AG04450 (cell line): Measurements from ENCODE around the gene KCNMB2. TPM values are rescaled to one million over a fixed set of nuclear protein-coding genes. Genes with fewer than 3 reads are reported as not detected.

Experiments used
- CTCF ChIA-PET: fragments of 300-600, 350-600 bp; formaldehyde crosslinking; extraction: SDS; loops from one replicate; lab custom pipeline; 2022; ENCODE audit warnings: antibody characterized with exemption, inconsistent platforms; lab: Charles Lee
- POLR2A ChIA-PET: fragments of 350-600 bp; formaldehyde crosslinking; extraction: SDS; loops from one replicate; lab custom pipeline; 2021; ENCODE audit warnings: antibody characterized with exemption, inconsistent platforms; lab: Yijun Ruan, JAX
- DNase-seq: peaks from one replicate; pipeline ENCODE4 v3.0.0-alpha.2; 2011; ENCODE audit warnings: low read depth, low spot score
- H3K27ac ChIP-seq: one replicate; pipeline ENCODE4 v1.5.1; 2012; ENCODE audit warnings: low read depth, low read length, control low read depth
- H3K27me3 ChIP-seq: one replicate; pipeline ENCODE4 v1.6.0; 2012; ENCODE audit warnings: low read length; ENCODE audit not compliant: control insufficient read depth, insufficient read depth
- H3K4me3 ChIP-seq: 2 replicates; pipeline ENCODE4 v1.5.1; 2011; ENCODE audit warnings: mild to moderate bottlenecking, low read depth, low read length, control low read depth
- H3K9me3 ChIP-seq: 2 replicates; pipeline ENCODE4 v1.5.1; 2012; ENCODE audit warnings: low read length; ENCODE audit not compliant: control insufficient read depth, insufficient read depth
- polyA plus RNA-seq: library from polyadenylated mRNA; depleted of rRNA; stranded (reverse); fragments of >200 nt; gene quantifications from 2 replicates; pipeline ENCODE4 v1.2.3, GENCODE V29; 2011
- TF ChIP-seq, protein P1 (sequence below): IDR thresholded peaks from 2 replicates; pipeline ENCODE4 v1.5.1; 2011; ENCODE audit warnings: low read depth, low read length, control low read depth, inconsistent platforms

Gene KCNMB2
- polyA plus RNA-seq, 1 experiment = not detected

DNA sequence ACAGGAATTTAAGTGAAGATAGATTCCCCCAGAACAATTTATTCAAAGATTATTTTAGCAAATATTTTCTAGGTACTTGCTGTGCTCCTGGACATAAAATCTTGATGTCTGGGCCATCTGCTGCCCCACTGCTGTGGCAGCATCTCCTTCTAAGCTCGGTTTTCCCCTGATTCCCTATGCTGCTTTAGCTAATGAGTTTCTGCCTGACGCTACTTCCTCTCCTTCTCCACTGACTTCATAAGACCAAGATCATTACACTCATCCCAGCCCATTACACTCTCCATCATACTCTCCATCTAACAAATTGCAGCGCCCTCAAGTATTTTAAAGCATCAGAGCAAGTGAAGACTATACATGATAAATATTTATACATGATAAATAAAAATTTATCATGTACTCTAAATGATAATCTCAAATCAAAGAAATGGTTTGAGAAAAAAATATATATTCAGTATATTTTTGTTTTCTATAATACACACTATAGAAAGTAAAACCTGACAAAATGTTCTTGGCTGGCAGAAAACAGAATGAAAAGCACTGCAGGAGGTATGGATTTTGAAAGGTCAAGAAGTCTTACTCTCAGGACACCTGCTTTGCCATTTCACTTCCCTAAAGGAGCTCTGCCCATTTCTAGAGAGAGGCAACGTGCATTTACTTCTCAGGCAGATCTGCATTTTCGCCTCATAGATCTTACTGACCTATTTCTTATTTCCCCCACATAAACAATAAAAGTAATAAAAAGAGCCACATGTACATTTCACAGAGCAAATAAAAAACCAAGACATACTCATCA lies 232.0 kb downstream of the KCNMB2 start:
- Histone ChIP-seq H3K9me3 (no peaks in the 10 kb centered on the region), H3K27ac (no peak overlapping the region), H3K4me3 (no peak overlapping the region), H3K27me3 (no peaks in the 10 kb centered on the region)
- ChIA-PET CTCF (no interaction called here), POLR2A (no interaction called here)
- no peak for DNase-seq
- TF ChIP-seq, protein P1, sequence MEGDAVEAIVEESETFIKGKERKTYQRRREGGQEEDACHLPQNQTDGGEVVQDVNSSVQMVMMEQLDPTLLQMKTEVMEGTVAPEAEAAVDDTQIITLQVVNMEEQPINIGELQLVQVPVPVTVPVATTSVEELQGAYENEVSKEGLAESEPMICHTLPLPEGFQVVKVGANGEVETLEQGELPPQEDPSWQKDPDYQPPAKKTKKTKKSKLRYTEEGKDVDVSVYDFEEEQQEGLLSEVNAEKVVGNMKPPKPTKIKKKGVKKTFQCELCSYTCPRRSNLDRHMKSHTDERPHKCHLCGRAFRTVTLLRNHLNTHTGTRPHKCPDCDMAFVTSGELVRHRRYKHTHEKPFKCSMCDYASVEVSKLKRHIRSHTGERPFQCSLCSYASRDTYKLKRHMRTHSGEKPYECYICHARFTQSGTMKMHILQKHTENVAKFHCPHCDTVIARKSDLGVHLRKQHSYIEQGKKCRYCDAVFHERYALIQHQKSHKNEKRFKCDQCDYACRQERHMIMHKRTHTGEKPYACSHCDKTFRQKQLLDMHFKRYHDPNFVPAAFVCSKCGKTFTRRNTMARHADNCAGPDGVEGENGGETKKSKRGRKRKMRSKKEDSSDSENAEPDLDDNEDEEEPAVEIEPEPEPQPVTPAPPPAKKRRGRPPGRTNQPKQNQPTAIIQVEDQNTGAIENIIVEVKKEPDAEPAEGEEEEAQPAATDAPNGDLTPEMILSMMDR = no peak

DNA sequence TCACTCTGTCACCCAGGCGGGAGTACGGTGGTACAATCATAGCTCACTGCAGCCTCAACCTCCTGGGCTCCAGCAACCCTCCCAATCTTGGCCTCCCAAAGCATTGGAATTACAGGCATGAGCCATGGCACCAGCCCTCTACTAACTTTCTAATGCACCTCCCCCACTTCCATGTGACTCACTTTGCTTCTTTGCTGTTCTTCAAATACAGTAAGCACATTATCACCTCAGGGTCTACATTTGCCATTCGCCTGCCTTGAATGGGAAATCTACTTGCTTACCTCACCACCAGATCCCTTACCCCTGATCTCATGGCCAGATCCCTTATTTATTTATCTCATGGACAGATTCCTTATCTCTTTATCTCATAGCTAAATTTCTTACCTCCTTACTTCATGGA lies 235.3 kb downstream of the KCNMB2 start:
- POLR2A ChIA-PET = no interaction called here
- CTCF ChIA-PET = interaction anchor here (0.6 kb wide), 1 partner anchor 215 kb away, joined by 3 read pairs; no protein-coding TSS in a partner anchor
- H3K4me3 ChIP-seq = no peak overlapping the region
- TF ChIP-seq, protein P1 = no peak
- no peaks in the 10 kb centered on the region for H3K9me3 ChIP-seq
- no peak for DNase-seq
- no peaks in the 10 kb centered on the region for H3K27me3 ChIP-seq
- H3K27ac ChIP-seq = no peak overlapping the region

DNA sequence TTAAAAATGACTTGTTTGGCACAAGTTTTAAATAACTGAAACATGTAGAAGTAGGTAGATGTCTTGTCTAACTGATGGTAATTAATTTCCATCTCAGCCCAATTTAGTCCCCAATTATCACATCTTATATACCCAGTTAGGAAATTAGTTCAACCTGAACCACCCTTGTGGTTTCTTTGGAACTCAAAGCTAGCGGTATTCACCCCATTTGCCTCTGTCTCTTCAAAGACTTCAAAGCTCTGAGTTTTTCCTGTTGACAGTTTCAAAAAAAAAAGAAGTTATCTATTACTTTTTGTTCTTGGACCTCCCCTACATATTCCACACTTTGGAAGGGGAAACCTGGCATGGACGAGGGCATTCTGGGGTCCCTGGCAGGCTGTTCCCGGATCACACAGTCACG lies 236.5 kb downstream of the KCNMB2 start:
- no peak for DNase-seq
- Histone ChIP-seq H3K27me3 (no peaks in the 10 kb centered on the region), H3K4me3 (no peak overlapping the region), H3K9me3 (no peaks in the 10 kb centered on the region), H3K27ac (no peak overlapping the region)
- ChIA-PET CTCF (no interaction called here), POLR2A (no interaction called here)
- TF ChIP-seq, protein P1 = no peak

DNA sequence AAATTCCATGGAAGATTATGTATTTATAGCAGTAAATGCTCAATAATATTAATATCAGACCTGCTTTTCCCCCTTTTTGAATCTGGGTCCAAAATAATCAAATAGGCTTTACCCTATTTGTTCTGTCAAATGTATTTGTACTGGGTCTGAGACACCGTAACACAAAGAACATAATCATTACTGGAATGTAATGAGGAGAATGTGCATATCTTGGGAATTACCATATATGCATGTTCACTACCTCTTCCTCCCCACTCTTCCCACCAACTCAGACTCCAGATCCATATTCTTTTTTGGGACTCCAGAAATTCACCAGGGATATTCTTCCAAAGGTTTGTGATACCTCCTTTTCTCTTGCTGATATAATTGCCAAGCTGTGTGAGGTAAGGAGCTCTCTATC lies 237.1 kb downstream of the KCNMB2 start:
- Histone ChIP-seq H3K27me3 (no peaks in the 10 kb centered on the region), H3K9me3 (no peaks in the 10 kb centered on the region), H3K27ac (no peak overlapping the region), H3K4me3 (no peak overlapping the region)
- ChIA-PET POLR2A (no interaction called here), CTCF (no interaction called here)
- no peak for DNase-seq
- TF ChIP-seq, protein P1 = no peak

DNA sequence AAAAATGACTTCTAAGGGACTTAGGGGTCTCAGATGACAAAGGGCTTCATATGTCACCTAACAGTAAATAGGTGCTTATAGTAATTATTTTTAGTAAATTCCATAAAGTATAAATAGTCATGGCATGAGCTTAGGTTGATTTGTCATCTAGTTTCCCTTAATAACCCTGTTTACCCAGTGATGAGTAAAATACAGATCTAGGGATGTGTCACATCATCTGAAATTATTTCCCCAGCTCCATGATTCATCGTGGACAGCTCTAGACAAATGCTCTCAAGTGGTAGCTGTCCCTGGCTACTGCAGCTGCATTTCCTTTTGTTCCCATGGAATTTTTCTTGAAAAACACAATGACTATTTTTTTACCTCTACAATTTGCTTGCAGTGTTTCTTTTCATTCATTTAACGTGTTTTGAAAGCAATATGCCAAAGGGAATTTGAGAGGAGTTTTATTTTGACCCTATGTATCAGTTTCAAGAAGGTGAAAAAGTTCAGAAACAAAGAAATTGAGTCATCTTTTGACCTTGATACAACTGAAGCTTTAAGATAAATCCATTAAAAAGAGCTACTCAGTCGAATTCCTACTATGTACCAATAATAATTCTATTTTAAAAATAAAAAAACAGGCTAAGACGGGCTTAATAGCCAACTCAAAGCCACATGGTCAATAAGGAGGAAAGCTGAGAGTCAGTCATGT lies 241.6 kb downstream of the KCNMB2 start:
- TF ChIP-seq, protein P1 = no peak
- Histone ChIP-seq H3K4me3 (no peak overlapping the region), H3K27ac (no peak overlapping the region), H3K27me3 (no peaks in the 10 kb centered on the region), H3K9me3 (no peaks in the 10 kb centered on the region)
- CTCF ChIA-PET = no interaction called here
- POLR2A ChIA-PET = no interaction called here
- no peak for DNase-seq
